Urinary bladder (tissue), 4 donors: Measurements from ENCODE around the gene KPNA4. TPM values are rescaled to one million over a fixed set of nuclear protein-coding genes. Genes with fewer than 3 reads are reported as not detected.
"Not testable (repeated sequence)": the region's sequence is repeated elsewhere in the genome, so short reads cannot be mapped to it uniquely, and the experiment has no call there.

Experiments
- DNase-seq: peaks from one replicate; pipeline ENCODE4 v3.0.0-alpha.2; 2015; ENCODE audit errors: extremely low spot score
- H3K27ac ChIP-seq: one replicate; pipeline ENCODE4 v1.5.1; 2013; ENCODE audit warnings: low read depth, mild to moderate bottlenecking, moderate library complexity
- H3K36me3 ChIP-seq: one replicate; pipeline ENCODE4 v1.6.1; 2013; ENCODE audit warnings: mild to moderate bottlenecking, moderate library complexity; ENCODE audit not compliant: insufficient read depth
- H3K4me1 ChIP-seq: one replicate; pipeline ENCODE4 v1.6.1; 2013; ENCODE audit warnings: mild to moderate bottlenecking, moderate library complexity; ENCODE audit not compliant: insufficient read depth
- H3K4me3 ChIP-seq: one replicate; pipeline ENCODE4 v1.5.1; 2013; ENCODE audit warnings: low read depth, low read length
- WGBS: extraction: QIAGEN DNeasy Blood & Tissue Kit; methylation state at CpG from one replicate; pipeline ENCODE4 v1.1.7; 2013; 5-methylcytosine and 5-hydroxymethylcytosine counted together
- polyA plus RNA-seq: library from polyadenylated mRNA; stranded (reverse); fragments of 200-250 nt; gene quantifications from one replicate; pipeline ENCODE4 v1.2.3, GENCODE V29; 2013
- total RNA-seq: library from RNA; depleted of rRNA; stranded (reverse); fragments of >200 nt; gene quantifications from one replicate; pipeline ENCODE4 v1.2.3, GENCODE V29; 2014
- donor health status: healthy with polysubstance abuse.
- donor health status: healthy.

Gene KPNA4
- total and polyA plus RNA-seq, 2 donors: 18.2 to 39.7 TPM

- no peaks in the 10 kb centered on the region for H3K4me1 ChIP-seq
- WGBS: under 1% methylated on average over 34 of the region's 34 CpGs
- peak overlapping the region; percentile 97 for H3K27ac ChIP-seq
- H3K4me3 ChIP-seq: peak overlapping the region; percentile 97
- no peak for DNase-seq
- no peaks in the 10 kb centered on the region for H3K36me3 ChIP-seq
Measured at GRCh38 chr3:160564258-160564911, 986 bp downstream of the KPNA4 start.

DNA sequence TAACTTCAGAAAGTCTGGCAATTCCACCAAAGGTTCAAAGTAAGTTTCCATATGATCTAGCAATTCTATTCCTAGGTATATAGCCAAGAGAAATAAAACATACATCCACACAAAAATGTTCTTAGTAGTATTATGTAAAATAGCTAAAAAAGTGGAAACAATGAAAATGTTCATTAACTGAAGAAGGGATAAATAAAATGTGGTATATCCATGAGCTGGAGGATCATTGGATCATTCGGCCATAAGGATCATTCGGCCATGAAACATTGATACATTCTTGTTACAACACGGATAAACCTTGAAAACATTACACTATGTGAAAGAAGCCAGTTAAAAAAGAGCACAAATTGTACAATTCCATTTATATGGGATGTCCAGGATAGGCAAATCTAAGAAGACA, 2.4 kb downstream of the KPNA4 start:
- H3K27ac ChIP-seq: peak overlapping the region; percentile 5
- DNase-seq: no peak
- no peaks in the 10 kb centered on the region for H3K4me1 ChIP-seq
- no peaks in the 10 kb centered on the region for H3K36me3 ChIP-seq
- H3K4me3 ChIP-seq: no peak overlapping the region
- WGBS: 87% methylated on average over 3 of the region's 3 CpGs

DNA sequence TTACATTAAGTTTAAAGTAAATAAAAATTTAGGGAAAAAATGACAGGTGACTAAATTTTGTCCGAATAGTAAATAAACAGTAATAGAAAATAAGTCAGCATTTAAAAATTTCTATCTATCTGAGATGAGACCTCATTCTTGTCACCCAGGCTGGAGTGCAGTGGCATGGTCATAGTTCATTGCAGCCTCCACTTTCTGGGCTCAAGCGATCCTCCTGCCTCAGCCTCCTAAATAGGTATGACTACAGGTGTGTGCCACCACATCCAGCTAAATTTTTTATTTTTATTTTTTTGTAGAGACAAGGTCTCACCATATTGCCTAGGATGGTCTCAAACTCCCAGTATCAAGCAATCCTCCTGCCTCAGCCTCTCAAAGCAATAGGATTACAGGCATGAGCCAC, 7.8 kb downstream of the KPNA4 start:
- Histone ChIP-seq H3K27ac (no peak overlapping the region), H3K4me3 (no peak overlapping the region), H3K4me1 (no peaks in the 10 kb centered on the region), H3K36me3 (no peaks in the 10 kb centered on the region)
- WGBS: 97% methylated on average over 2 of the region's 2 CpGs
- no peak for DNase-seq

DNA sequence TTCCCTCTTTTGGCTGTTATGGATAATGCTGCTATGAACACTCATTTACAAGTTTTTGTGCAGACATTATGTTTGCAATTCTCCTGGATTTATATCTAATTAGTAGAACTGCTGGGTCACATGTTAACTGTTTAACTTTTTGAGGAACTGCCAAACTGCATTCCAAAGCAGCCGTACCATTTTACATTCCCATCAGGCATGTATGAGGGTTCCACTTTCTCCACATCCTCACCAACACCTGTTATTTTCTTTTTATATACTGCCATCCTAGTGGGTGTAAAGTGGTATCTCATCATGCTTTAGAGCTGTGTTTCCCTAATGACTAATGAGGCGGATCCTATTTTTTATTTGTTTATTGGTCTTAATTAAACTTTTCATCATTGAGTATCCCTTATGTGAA, 9.2 kb downstream of the KPNA4 start:
- Histone ChIP-seq H3K36me3 (no peaks in the 10 kb centered on the region), H3K4me3 (no peak overlapping the region), H3K4me1 (no peaks in the 10 kb centered on the region), H3K27ac (no peak overlapping the region)
- DNase-seq: no peak
- 82% methylated on average over 2 of the region's 2 CpGs for WGBS

GRCh38 chr3:160554980-160555379, 10.4 kb downstream of the KPNA4 start:
- WGBS: 95% methylated on average over 3 of the region's 3 CpGs
- no peaks in the 10 kb centered on the region for H3K4me1 ChIP-seq
- no peak overlapping the region for H3K27ac ChIP-seq
- no peak overlapping the region for H3K4me3 ChIP-seq
- no peak for DNase-seq
- H3K36me3 ChIP-seq: no peaks in the 10 kb centered on the region

DNA sequence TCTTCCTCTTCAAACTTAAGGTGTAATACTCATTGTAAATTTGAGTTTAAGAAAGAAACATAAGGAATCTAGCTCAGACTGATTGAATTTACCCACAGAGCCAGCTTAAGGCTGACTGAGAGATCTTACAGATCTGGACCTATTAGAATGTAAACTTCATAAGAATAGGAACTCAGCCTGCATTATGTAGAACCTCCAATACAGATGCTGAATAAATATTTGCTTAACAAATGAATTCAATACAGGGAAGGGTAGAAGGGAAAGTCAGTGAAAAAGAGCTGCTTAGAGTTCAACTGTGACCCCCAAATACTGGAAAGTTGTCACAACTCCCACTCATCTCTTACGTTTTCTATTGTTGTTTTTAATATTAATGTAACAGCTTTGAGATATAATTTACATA, 11.5 kb downstream of the KPNA4 start:
- H3K4me1 ChIP-seq: no peaks in the 10 kb centered on the region
- no peaks in the 10 kb centered on the region for H3K36me3 ChIP-seq
- WGBS: 59% methylated on average over 1 of the region's 1 CpG
- H3K4me3 ChIP-seq: no peak overlapping the region
- no peak for DNase-seq
- no peak overlapping the region for H3K27ac ChIP-seq

GRCh38 chr3:160546727-160547126, 18.6 kb downstream of the KPNA4 start:
- Histone ChIP-seq H3K4me1 (no peaks in the 10 kb centered on the region), H3K36me3 (no peaks in the 10 kb centered on the region), H3K27ac (no peak overlapping the region), H3K4me3 (no peak overlapping the region)
- no peak for DNase-seq
- 94% methylated on average over 4 of the region's 4 CpGs for WGBS

DNA sequence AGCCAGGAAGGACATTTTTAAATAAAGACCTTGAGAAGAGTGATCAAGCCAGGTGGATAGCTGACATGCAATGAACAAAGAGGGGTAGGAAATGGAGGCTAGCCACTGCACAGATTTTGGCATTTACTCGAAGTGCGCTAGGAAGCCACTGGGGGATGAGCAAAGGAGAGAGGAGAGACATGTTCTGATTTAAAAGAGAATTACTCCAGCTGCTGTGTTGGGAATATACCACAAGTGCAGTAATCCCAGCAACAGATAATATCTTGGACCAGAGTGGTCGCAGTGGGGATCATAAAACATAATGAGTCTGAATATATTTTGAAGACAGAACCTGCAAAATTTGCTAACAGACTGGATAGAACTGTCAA, 19.9 kb downstream of the KPNA4 start:
- no peak overlapping the region for H3K4me3 ChIP-seq
- no peaks in the 10 kb centered on the region for H3K36me3 ChIP-seq
- no peaks in the 10 kb centered on the region for H3K4me1 ChIP-seq
- no peak for DNase-seq
- no peak overlapping the region for H3K27ac ChIP-seq
- WGBS: 53% methylated on average over 3 of the region's 3 CpGs

DNA sequence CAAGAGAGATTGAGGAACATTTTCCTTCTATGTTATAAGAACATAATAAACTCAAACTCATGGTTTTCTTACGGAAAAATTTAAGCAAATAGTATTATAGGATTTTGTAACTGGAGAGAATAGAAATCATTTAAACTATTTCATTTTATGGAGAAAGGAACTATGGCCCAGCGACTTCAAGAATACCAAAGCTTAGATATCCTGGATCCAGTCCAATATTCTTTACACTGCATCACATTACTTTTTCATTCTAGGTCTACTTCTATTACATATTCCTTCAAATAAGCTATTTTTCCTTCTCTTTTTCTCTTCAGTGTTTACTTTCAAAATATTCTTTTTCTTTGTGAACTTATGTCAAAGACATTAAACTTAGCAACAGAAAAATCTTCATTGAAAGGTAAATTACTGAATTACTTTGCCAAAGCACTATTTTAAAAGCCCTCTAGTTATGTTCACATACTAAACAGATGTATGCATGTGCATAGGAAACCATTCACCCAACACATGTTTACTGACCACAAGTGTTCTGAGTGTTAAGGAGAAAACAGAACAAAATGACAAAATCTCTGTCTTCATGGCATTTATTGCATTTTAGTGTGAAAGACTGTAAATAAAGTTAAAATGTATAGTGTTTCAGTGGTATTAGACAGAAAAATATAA, 20.4 kb downstream of the KPNA4 start:
- 48% methylated on average over 2 of the region's 2 CpGs for WGBS
- DNase-seq: no peak

DNA sequence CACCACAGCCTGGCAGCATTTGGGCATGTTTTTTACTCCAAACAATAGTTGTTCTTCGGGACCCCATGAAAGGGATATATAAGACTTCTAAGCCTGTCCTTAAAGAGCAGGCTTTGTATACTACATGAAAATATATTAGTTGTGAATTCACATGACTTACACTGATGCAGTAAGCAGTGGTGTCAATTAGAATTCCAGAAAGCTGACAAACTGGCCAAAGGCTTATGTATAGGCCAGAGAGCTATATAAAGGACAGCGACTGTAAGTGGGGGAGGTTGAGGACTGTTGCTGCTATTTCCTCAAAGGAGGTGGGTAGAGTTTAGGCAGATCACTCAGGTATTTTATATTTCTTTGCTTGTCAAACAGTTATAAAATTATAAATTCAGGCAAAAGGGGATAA, 24.8 kb downstream of the KPNA4 start:
- Histone ChIP-seq H3K27ac (no peak overlapping the region), H3K4me3 (no peak overlapping the region), H3K36me3 (no peaks in the 10 kb centered on the region), H3K4me1 (no peaks in the 10 kb centered on the region)
- WGBS: 96% methylated on average over 2 of the region's 2 CpGs
- no peak for DNase-seq

More for the DNA sequence above, 20.4 kb downstream of the KPNA4 start:
- H3K4me1 ChIP-seq: no peaks in the 10 kb centered on the region
- no peak overlapping the region for H3K27ac ChIP-seq
- H3K36me3 ChIP-seq: no peaks in the 10 kb centered on the region
- H3K4me3 ChIP-seq: no peak overlapping the region

DNA sequence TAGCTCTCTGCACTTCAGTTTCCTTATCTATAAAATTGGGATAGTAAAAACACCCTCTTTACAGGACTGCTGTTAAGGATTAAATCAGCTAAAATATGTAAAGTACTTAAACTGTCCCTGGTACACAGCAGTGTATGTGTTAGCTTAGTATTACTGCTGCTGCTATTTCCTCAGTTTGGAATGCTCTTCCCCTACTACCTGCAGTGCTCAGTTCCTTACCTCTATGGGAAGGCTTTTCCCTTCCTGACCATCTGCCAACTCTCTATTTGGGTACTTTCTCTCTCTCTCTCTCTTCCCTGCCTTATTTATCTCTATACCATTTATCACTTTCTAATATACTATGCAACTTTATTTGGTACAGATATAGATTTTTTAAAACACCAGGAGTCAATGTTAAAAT, 26.5 kb downstream of the KPNA4 start:
- Histone ChIP-seq H3K27ac (no peak overlapping the region), H3K36me3 (no peaks in the 10 kb centered on the region), H3K4me3 (no peak overlapping the region), H3K4me1 (no peaks in the 10 kb centered on the region)
- no peak for DNase-seq

DNA sequence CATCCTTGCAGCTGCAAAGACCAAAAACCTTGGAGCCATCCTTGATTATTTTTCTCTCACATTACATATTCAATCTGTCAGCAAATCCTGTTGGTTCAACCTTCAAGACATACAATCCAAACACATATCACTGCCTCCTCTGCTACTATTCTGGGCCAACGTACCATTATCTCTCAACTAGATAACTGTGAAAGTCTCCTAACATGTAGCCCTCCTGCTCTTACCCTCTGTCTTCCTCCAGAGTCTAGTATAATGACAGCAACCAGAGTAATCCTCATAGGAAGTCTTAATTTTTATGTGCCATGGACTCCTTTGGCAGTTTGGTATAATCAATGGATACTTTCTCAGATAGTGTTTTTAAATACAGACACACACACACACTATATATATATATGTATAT, 27.6 kb downstream of the KPNA4 start:
- DNase-seq: no peak
- Histone ChIP-seq H3K4me1 (no peaks in the 10 kb centered on the region), H3K27ac (no peak overlapping the region), H3K4me3 (no peak overlapping the region), H3K36me3 (no peaks in the 10 kb centered on the region)
- 68% methylated on average over 1 of the region's 1 CpG for WGBS

DNA sequence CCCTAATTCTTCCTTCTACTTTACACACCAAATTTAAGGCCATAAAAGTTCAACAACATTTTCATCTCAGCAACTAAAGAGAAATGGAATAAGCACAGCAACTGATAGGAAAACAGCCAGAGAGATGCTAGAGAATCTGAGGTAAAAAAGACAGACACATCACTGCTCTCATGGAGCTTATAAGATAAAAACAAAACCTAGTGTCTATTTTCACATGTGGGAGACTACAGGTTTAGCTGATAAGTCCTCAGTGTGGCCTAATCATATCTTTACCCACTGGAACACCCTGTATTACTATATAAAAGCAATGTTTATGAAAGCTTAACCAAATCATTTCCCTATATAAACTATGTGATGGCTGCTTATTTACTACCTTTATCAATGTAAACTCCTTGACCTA, 33.0 kb downstream of the KPNA4 start:
- DNase-seq: no peak
- no peak overlapping the region for H3K4me3 ChIP-seq
- H3K4me1 ChIP-seq: no peaks in the 10 kb centered on the region
- H3K27ac ChIP-seq: no peak overlapping the region
- no peaks in the 10 kb centered on the region for H3K36me3 ChIP-seq

GRCh38 chr3:160531311-160531710, 34.1 kb downstream of the KPNA4 start:
- WGBS: 82% methylated on average over 1 of the region's 1 CpG
- H3K36me3 ChIP-seq: no peaks in the 10 kb centered on the region

GRCh38 chr3:160516391-160516790, 49.0 kb downstream of the KPNA4 start:
- not testable (repeated sequence) for H3K27ac ChIP-seq, H3K4me1 ChIP-seq, DNase-seq, H3K4me3 ChIP-seq, H3K36me3 ChIP-seq
- whole genome bisulfite sequencing: 75% methylated on average over 2 of the region's 2 CpGs

More at GRCh38 chr3:160531311-160531710, 34.1 kb downstream of the KPNA4 start:
- no peak for DNase-seq
- H3K27ac ChIP-seq: no peak overlapping the region
- no peak overlapping the region for H3K4me3 ChIP-seq
- H3K4me1 ChIP-seq: no peaks in the 10 kb centered on the region
